ENCODE results near the gene VPS13A. TPM values are rescaled to one million over a fixed set of nuclear protein-coding genes. Genes with fewer than 3 reads are reported as not detected.

VPS13A gene
- total and polyA plus RNA-seq, 10 of the 15 experiments (the other 5 are each of a cell fraction or from before 2014, with no cell fraction given): 10.0 to 35.2 (median 21.1) TPM

DNA sequence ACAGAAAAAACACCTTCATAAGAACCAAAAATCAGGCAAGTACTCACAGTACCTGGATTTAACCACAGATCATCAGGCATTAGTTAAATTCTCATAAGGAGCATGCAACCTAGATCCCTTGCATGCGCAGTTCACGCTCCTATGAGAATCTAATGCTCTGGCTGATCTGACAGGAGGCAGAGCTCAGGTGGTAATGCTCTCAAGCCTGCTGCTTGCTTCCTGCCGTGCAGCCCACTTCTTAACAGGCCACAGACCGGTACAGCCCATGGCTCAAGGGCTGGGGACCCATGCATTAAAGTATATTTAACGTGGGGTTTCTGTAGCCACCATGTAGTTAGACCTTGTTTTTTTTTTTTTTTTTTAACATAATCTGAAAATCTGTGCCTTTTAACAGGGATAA lies 147.7 kb downstream of the VPS13A start (continued):
- TF ChIP-seq TAF1 (IDR thresholded peaks at IDR 0.05; ENCODE audit: borderline replicate concordance, low read depth, low read length) (no peak), SPI1 (IDR thresholded peaks at IDR 0.05; ENCODE audit: borderline replicate concordance, insufficient read depth, low read depth, low read length) (no peak)

- FAIRE-seq: no peak
- DNase-seq (ENCODE audit: low read depth, low spot score): no peak
- 0 out of 4 replicates have a peak, but pooled peaks cover 0 to 2% of the 10 kb centered on the region in 2 experiments for H3K36me3 ChIP-seq (ENCODE audit: control insufficient read depth in 2 of 2, insufficient read depth in 2 of 2, low read length in 1 of 2)
- no peak for ATAC-seq
- 94% methylated on average over 1 of the region's 1 CpG for WGBS (ENCODE audit: insufficient coverage, insufficient replicate concordance, low lambda C conversion rate, missing lambda C conversion rate)
- ChIA-PET CTCF (interaction anchor here (1.1 to 1.6 kb wide), 2 partner anchors 22 to 161 kb away, joined by 3 to 4 read pairs; no protein-coding TSS in a partner anchor), RAD21 (ENCODE audit: unreplicated experiment) (no interaction called here), POLR2A (interaction anchor here (0.6 kb wide), 1 partner anchor 26 kb away, joined by 4 read pairs; no protein-coding TSS in a partner anchor), SMC1A (ENCODE audit: uncharacterized antibody, unreplicated experiment) (interaction anchor here (2.9 kb wide), 1 partner anchor 16 kb away, joined by 8 read pairs; no protein-coding TSS in a partner anchor)
- no peak overlapping the region for H3K4me3 ChIP-seq
- H3K4me1 ChIP-seq (ENCODE audit: control insufficient read depth, insufficient read depth, low read length): no peaks in the 10 kb centered on the region
- BruUV-seq (replicated peaks): no TSS peak
- no peak for TF ChIP-seq RB1 (IDR thresholded peaks at IDR 0.05; ENCODE audit: borderline replicate concordance)
- no peak for TF ChIP-seq FOXM1 (IDR thresholded peaks at IDR 0.05; ENCODE audit: low read depth, low read length)
- no peaks in the 10 kb centered on the region for H3K27me3 ChIP-seq (replicated peaks in 1 of 2; ENCODE audit: control insufficient read depth in 2 of 2, insufficient read depth in 2 of 2, low read length in 1 of 2)
- no peaks in the 10 kb centered on the region for H3K79me2 ChIP-seq (ENCODE audit: control insufficient read depth, insufficient read depth, low read length)
- H3K9me3 ChIP-seq (replicated peaks; ENCODE audit: control insufficient read depth, insufficient read depth, low read length): no peaks in the 10 kb centered on the region
- H3K9ac ChIP-seq (ENCODE audit: control insufficient read depth, insufficient read depth, low read length): no peak overlapping the region
- in situ Hi-C loops (cut with MboI) (no loop called here), intact Hi-C loops (cut with micrococcal nuclease; ENCODE audit: unreplicated experiment) (no loop called here)
- no peaks in the 10 kb centered on the region for H4K20me1 ChIP-seq (ENCODE audit: control insufficient read depth, insufficient read depth)
- no peak overlapping the region for H2AFZ ChIP-seq (ENCODE audit: control insufficient read depth, low read depth, low read length)
- no peak overlapping the region for H3K27ac ChIP-seq (ENCODE audit: control insufficient read depth, insufficient read depth)
- no peak overlapping the region for H3K4me2 ChIP-seq (ENCODE audit: control insufficient read depth, insufficient read depth)
These were observed 150.8 kb downstream of the VPS13A start for GRCh38 chr9:77328102-77328501.

GRCh38 chr9:77370064-77370463 lies 192.7 kb downstream of the VPS13A start:
- ChIA-PET RAD21 (ENCODE audit: unreplicated experiment) (no interaction called here), POLR2A (no interaction called here)
- no peaks in the 10 kb centered on the region for H3K27me3 ChIP-seq (replicated peaks in 1 of 2; ENCODE audit: control insufficient read depth in 2 of 2, insufficient read depth in 2 of 2, low read length in 1 of 2)

More at GRCh38 chr9:77370064-77370463, 192.7 kb downstream of the VPS13A start:
- Histone ChIP-seq H3K9me3 (replicated peaks; ENCODE audit: control insufficient read depth, insufficient read depth, low read length) (no peaks in the 10 kb centered on the region; the same call in 2 of the 3 replicates), H3K79me2 (ENCODE audit: control insufficient read depth, insufficient read depth, low read length) (no peaks in the 10 kb centered on the region), H3K27ac (ENCODE audit: control insufficient read depth, insufficient read depth) (no peak overlapping the region), H3K9ac (ENCODE audit: control insufficient read depth, insufficient read depth, low read length) (no peak overlapping the region), H3K4me2 (ENCODE audit: control insufficient read depth, insufficient read depth) (no peak overlapping the region), H3K4me3 (no peak overlapping the region), H4K20me1 (ENCODE audit: control insufficient read depth, insufficient read depth) (no peaks in the 10 kb centered on the region), H3K36me3 (ENCODE audit: control insufficient read depth in 2 of 2, insufficient read depth in 2 of 2, low read length in 1 of 2) (peaks cover 0 to 5% of the 10 kb centered on the region in 2 experiments; a peak in 2 of 4 replicates), H2AFZ (ENCODE audit: control insufficient read depth, low read depth, low read length) (no peak overlapping the region), H3K4me1 (ENCODE audit: control insufficient read depth, insufficient read depth, low read length) (no peaks in the 10 kb centered on the region)
- BruUV-seq (replicated peaks): no TSS peak
- 98% methylated on average over 5 of the region's 5 CpGs for WGBS (ENCODE audit: insufficient coverage, insufficient replicate concordance, low lambda C conversion rate, missing lambda C conversion rate)
- SMC1A ChIA-PET (ENCODE audit: uncharacterized antibody, unreplicated experiment): no interaction called here
- ATAC-seq: no peak
- TF ChIP-seq, protein P1, sequence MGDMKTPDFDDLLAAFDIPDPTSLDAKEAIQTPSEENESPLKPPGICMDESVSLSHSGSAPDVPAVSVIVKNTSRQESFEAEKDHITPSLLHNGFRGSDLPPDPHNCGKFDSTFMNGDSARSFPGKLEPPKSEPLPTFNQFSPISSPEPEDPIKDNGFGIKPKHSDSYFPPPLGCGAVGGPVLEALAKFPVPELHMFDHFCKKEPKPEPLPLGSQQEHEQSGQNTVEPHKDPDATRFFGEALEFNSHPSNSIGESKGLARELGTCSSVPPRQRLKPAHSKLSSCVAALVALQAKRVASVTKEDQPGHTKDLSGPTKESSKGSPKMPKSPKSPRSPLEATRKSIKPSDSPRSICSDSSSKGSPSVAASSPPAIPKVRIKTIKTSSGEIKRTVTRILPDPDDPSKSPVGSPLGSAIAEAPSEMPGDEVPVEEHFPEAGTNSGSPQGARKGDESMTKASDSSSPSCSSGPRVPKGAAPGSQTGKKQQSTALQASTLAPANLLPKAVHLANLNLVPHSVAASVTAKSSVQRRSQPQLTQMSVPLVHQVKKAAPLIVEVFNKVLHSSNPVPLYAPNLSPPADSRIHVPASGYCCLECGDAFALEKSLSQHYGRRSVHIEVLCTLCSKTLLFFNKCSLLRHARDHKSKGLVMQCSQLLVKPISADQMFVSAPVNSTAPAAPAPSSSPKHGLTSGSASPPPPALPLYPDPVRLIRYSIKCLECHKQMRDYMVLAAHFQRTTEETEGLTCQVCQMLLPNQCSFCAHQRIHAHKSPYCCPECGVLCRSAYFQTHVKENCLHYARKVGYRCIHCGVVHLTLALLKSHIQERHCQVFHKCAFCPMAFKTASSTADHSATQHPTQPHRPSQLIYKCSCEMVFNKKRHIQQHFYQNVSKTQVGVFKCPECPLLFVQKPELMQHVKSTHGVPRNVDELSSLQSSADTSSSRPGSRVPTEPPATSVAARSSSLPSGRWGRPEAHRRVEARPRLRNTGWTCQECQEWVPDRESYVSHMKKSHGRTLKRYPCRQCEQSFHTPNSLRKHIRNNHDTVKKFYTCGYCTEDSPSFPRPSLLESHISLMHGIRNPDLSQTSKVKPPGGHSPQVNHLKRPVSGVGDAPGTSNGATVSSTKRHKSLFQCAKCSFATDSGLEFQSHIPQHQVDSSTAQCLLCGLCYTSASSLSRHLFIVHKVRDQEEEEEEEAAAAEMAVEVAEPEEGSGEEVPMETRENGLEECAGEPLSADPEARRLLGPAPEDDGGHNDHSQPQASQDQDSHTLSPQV (IDR thresholded peaks at IDR 0.05): no peak
- no peak for TF ChIP-seq ZBED1 (IDR thresholded peaks at IDR 0.05; ENCODE audit: borderline replicate concordance)
- TF ChIP-seq CBX5 (IDR thresholded peaks at IDR 0.05; ENCODE audit: low read depth): no peak
- no peak for TF ChIP-seq NBN (IDR thresholded peaks at IDR 0.05)
- no peak for TF ChIP-seq DPF2 (IDR thresholded peaks at IDR 0.05)
- no peak for FAIRE-seq
- intact Hi-C loops (cut with micrococcal nuclease; ENCODE audit: unreplicated experiment) (no loop called here), in situ Hi-C loops (cut with MboI) (no loop called here)
- CTCF ChIA-PET: interaction anchor here (0.6 kb wide), 1 partner anchor 1000 kb away, joined by 3 read pairs; no protein-coding TSS in a partner anchor
- no peak for DNase-seq (ENCODE audit: low read depth, low spot score)
